NCI-H146 (cell line): ENCODE measurements around the gene KRTDAP.
"Not testable (repeated sequence)": the region's sequence is repeated elsewhere in the genome, so short reads cannot be mapped to it uniquely, and the experiment has no call there.

Experiments used
- DNase-seq: peaks from one replicate; lab custom pipeline; 2025; lab: John Stamatoyannopoulos, UW

Gene KRTDAP

GRCh38 chr19:35484252-35485036 is 5.8 kb downstream of the KRTDAP start:
- no peak for DNase-seq

- DNase-seq = no peak
Measured at GRCh38 chr19:35483089-35483488, 7.2 kb downstream of the KRTDAP start.

DNA sequence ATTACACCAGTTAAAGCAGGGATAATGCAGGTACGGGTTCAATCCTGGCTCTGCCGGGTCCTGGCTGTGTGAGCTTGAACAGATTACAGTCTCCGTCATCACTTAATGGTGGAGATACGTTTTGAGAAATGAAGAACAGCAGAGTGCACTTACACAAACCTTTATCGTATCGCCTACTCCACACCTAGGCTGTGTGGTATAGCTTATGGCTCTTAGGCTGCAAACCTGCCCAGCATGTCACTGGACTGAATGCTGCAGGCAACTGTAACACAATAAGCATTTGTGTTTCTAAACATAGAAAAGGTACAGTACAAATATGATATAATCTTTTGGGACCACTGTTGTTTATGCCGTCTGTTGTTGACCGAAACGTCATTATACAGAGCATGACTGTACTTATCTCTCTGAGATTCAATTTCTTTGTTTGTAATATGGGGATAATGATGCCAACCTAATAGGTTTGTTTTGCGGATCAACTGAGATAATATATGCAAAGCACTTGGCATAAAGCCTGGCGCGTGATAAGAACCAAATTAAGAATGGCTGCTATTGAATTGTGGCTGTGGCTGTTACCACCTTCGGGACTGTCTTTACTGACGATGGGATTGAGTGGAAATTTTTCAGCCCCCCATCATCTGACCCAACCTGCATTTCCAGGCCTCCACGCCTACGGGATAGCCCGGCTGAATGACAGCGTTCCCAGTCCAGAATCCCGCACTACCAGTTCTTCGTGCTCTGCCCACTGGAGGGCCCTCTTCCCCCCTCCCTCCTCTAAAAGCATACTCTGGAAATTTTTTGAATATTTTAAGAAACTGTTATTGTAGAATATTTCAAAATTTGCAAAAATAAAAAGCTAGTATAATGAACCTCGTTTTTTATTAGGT is 11.2 kb downstream of the KRTDAP start:
- DNase-seq = peak; percentile 13

GRCh38 chr19:35476149-35476548 is 14.1 kb downstream of the KRTDAP start:
- DNase-seq = no peak

- DNase-seq = not testable (repeated sequence)
Measured at GRCh38 chr19:35474594-35474993, 15.7 kb downstream of the KRTDAP start.

GRCh38 chr19:35474104-35474503 is 16.2 kb downstream of the KRTDAP start:
- DNase-seq = no peak

DNA sequence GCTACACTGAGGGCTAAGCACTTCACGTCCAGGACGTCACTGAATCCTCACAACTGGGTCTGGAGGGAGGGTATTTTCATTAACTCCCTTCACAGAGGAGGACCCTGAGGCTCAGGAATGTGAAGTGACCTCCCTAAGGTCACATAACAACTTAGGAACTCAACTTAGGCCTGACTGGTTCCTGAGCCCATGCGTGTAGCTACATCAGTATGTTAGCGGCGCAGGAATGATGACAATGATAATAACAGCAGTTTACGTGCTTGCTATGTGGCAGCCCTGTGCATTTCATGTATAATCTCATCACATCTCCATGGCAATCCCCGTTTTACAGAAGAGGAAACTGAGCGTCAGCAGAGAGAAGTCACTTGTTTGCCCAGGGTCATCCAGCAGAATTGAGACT is 18.3 kb downstream of the KRTDAP start:
- DNase-seq = no peak

DNA sequence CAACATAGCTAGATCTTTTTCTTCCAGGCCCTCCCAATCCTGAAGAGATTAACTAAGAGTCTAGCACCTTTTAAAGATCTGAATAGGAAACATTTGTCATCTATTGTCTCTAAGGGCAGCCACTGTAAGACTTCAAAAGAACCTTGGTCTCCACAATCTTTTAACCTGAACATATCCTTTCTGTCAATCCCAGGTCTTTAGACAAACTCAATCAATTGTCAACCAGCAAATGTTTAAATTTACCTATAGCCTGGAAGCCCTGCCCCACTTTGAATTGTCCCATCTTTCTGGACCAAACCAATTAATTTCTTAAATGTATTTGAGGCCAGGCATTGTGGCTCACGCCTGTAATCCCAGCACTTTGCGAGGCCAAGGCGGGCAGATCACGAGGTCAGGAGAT is 19.2 kb downstream of the KRTDAP start:
- not testable (repeated sequence) for DNase-seq

DNA sequence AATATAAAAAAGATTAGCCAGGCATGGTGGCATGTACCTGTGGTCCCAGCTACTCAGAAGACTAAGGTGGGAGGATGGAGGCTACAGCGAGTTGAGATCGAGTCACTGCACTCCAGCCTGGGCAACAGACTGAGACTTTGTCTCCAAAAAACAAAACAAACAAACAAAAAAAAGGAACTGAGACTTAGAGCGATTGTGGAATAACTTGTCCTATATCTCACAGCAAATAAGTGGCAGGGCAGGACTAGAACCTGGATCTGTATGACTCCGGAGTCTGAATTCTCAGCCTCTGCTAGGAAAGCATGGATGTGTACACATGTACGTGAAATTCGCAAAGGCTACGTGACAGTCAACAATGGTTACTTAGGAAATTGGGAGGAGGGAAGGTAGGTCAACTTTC is 20.1 kb downstream of the KRTDAP start:
- DNase-seq = no peak

DNA sequence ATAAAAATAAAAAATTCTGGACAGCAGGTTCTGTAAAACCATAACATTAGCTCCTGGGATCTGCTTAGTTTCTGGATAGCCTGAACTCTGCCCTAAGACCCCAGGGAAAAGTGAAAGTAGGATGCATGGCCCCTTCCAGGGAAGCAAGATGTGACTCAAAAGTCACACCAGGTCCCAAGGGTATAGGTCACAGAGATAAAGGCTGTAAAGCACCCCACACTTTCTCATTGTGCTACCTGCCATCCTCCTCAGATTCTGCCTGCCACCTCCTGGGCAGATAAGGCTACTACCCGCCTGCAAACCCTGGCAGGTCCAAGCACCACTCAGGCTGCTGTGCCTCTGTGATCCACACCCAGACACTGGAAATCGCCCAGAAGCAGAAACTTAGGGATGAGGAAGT is 21.6 kb downstream of the KRTDAP start:
- DNase-seq = peak; percentile 6

DNA sequence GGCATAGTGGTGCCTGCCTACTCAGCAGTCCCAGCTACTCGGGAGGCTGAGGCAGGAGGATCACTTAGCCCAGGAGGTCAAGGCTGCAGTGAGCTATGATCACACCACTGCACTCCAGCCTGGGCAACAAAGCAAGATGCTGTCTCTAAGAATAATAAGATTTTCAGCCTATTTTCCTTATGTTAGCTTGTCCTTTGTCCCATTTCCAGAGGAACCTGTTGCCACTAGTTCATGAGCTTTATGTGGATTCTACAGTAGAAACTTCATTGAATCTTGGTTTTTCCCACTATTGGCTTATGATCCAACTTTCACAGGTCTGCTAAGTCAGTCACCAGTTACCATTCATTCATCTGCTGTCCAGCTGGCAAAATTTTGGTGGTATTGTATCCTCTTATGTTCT is 24.0 kb downstream of the KRTDAP start:
- no peak for DNase-seq

- DNase-seq = not testable (repeated sequence)
Measured at GRCh38 chr19:35462956-35463355, 27.3 kb downstream of the KRTDAP start.

DNA sequence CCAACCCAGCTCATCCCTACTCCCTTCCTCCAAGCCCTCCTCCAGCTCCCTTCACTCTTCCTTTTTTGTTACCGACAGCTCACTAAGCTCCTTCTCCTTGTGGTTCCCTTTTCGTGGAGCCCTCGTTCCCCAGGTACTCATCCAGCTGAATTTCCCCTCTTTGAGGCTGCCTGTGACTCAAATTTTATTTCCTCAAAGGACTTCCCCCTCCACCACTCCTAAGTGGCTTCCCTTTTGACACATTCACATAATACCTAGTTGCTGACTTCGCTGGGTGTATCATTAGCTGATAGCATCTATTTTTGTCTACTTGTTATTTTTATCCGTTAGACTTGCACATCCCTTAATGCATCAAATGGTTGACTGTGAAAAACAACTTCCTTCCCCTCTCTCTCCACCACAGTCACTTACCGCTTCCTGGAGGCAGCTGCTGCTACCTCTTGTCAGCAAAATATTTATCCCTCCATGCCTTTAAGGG is 27.7 kb downstream of the KRTDAP start:
- no peak for DNase-seq

DNA sequence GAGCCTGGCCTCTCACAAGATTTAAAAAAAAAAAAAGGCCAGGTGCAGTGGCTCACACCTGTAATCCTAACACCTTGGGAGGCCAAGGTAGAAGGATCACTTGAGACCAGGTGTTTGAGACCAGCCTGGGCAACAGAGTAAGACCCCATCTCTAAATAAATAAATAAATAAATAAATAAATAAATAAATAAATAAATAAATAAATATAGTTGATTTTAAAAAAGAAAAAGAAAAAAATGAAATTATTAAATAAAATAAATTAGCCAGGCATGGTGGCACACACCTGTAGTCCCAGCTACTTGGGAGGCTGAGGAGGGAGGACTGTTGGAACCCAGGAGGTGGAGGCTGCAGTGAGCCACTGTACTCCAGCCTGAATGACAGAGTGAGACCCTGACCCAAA is 28.5 kb downstream of the KRTDAP start:
- not testable (repeated sequence) for DNase-seq

DNA sequence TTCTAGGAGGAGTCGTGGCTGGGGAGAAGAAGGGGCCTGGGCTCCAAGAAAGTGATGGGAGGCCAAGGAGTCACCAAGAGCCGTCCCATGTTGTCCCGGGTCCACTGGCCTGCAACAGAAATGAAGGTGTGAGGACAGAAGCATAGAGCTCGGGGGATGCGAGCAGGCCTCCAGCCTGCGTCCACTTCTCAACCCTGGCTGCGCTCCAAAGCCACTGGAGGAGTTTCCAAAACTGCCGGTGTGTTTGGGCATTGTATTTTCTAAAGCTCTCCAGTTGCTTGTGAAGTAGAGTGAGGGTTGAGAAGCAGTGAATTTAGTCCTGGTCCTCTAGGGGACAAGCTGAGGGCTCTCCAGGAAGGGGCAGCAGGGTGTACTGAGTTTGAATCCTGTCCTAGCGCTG is 29.2 kb downstream of the KRTDAP start:
- DNase-seq = no peak

GRCh38 chr19:35460608-35461007 is 29.7 kb downstream of the KRTDAP start:
- no peak for DNase-seq

DNA sequence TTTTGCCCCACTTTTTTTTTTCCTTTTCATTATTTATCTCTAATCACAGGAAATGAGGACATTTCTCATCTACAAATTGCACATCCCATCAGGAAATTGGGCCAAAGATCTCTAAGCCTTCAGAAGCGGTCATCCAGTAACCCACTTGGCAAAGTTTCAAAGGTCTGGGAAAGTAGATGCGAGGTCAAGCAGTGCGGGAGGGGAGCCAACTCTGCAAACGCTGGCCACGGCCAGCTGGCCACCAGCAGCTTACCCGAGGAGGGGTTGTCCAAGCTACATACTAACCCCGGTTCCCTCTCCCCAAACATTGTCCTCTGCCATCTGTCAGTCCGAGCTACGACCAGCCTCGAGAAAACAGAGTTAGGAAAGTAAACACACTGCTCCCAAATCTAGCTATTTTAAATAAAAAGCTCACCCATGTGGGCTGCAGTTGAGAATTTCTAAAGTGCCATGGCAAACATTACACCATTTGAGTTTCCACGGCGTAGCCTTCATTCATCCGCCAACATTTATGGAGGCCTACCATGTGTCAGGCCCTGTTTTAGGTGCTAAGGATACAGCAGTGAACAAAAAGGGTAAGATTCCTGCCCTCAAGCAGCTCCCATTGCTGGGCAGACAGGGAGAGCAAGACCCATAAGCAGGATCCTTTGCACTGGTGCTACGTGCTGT is 30.7 kb downstream of the KRTDAP start:
- no peak for DNase-seq

- DNase-seq = no peak
Measured at GRCh38 chr19:35458731-35459391, 31.4 kb downstream of the KRTDAP start.

GRCh38 chr19:35458192-35458591 is 32.1 kb downstream of the KRTDAP start:
- no peak for DNase-seq

GRCh38 chr19:35457173-35457572 is 33.1 kb downstream of the KRTDAP start:
- no peak for DNase-seq

DNA sequence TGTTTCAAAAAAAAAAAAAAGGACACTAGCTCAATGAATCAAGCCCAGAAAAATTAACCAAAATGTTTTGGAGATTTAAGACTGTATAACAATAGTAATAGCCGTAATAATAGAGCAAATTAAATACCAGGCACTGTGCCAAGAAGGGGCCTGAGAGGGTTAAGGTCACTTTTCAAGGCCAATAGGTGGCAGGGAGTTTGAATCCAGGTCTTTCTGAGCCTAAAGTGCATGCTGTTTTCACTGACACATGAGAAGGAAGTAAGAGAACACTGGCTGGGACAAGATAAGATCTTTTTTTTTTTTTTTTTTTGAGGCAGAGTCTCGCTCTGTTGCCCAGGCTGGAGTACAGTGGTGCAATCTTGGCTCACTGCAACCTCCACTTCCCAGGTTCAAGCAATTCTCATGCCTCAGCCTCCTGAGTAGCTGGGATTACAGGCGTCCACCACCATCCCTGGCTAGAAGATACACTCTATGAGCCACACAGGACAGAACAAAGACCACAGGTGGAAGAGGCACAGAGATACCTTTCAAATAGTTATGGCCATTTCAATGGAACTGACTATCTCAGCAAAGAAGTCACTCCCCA is 34.6 kb downstream of the KRTDAP start:
- no peak for DNase-seq

DNA sequence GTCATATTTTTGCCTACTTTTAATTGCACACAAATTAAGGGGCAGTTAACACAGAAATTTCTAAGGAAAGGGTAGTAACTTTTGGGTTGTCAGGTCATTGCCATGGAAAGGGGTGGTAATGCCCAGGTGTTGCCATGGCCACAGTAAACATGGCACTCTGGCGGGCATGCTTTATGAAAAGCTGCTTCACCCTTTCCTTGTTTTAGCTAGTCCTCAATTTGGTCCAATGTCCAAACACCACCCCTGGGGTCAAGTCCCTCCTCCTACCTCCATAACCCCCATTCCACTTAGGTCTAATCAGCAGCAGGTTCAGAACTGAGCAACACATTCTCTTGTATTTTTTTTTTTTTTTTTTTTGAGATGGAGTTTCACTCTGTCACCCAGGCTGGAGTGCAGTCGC is 35.6 kb downstream of the KRTDAP start:
- no peak for DNase-seq
